Activated CD8-positive, alpha-beta memory T cell treated with anti-CD3 and anti-CD28 coated beads, Interleukin-2, amount 50 U/mL, for 48 hours (primary cell): ENCODE results near the gene NECAB2.
A peak's percentile ranks its signal among the peaks of the same experiment; 100 is the strongest.

Source experiments
- DNase-seq: peaks from one replicate; pipeline ENCODE4 v3.0.0-alpha.2; 2020

NECAB2 gene

GRCh38 chr16:83952940-83953795 is 14.9 kb upstream of the NECAB2 start, which contains the start of gene OSGIN1:
Gene OSGIN1, plus strand, starts transcription at chr16:83953240. Its CDS starts 4,432 bp downstream, at chr16:83957672.
- DNase-seq, result peak; percentile 87

GRCh38 chr16:83953796-83954576 is 14.1 kb upstream of the NECAB2 start:
- DNase-seq, result no peak

GRCh38 chr16:83954577-83955016 is 13.4 kb upstream of the NECAB2 start:
- DNase-seq, result no peak

- no peak for DNase-seq
Measured at GRCh38 chr16:83955218-83956130, 12.6 kb upstream of the NECAB2 start.

- peak; percentile 89 for DNase-seq
Measured at GRCh38 chr16:83956336-83957289, 11.4 kb upstream of the NECAB2 start.

GRCh38 chr16:83957296-83957855 is 10.7 kb upstream of the NECAB2 start:
- DNase-seq, result no peak

- no peak for DNase-seq
Measured at GRCh38 chr16:83958137-83958845, 9.8 kb upstream of the NECAB2 start.

- DNase-seq, result no peak
Measured at GRCh38 chr16:83958846-83959565, 9.0 kb upstream of the NECAB2 start.

GRCh38 chr16:83959656-83960434 is 8.2 kb upstream of the NECAB2 start:
- DNase-seq, result no peak

GRCh38 chr16:83960521-83961249 is 7.4 kb upstream of the NECAB2 start:
- no peak for DNase-seq

- no peak for DNase-seq
Measured at GRCh38 chr16:83961591-83961990, 6.5 kb upstream of the NECAB2 start.

- DNase-seq, result no peak
Measured at GRCh38 chr16:83963277-83964119, 4.5 kb upstream of the NECAB2 start.

GRCh38 chr16:83964684-83965443 is 3.2 kb upstream of the NECAB2 start:
- no peak for DNase-seq

GRCh38 chr16:83965444-83966152 is 2.4 kb upstream of the NECAB2 start:
- no peak for DNase-seq

GRCh38 chr16:83966153-83966696 is 1.8 kb upstream of the NECAB2 start:
- DNase-seq, result no peak

GRCh38 chr16:83967091-83967490 is 953 bp upstream of the NECAB2 start:
- no peak for DNase-seq
